OCI-LY3 (cell line): ENCODE measurements around the gene ARMC3.

Source experiments
- CTCF ChIP-seq: fragments of 200-600, 300-600 bp; sonication (generic); IDR thresholded peaks from 2 replicates; pipeline ENCODE4 v1.5.1; 2014; ENCODE audit warnings: antibody characterized with exemption, low read length, low read depth
- EZH2phosphoT487 ChIP-seq: fragments of 200-600 bp; shearing (Covaris generic); IDR thresholded peaks from 2 replicates; pipeline ENCODE4 v1.6.1; 2018; ENCODE audit warnings: antibody characterized with exemption, mixed run types, low read depth

GRCh38 chr10:22998091-22998490 is 70.2 kb downstream of the ARMC3 start:
- TF ChIP-seq CTCF = no peak
- TF ChIP-seq EZH2phosphoT487 = no peak
